HG03045 (cell line): ENCODE results near the gene TAGAP.
"Not testable (repeated sequence)": the region's sequence is repeated elsewhere in the genome, so short reads cannot be mapped to it uniquely, and the experiment has no call there.

Experiments
- ATAC-seq: cut with Tn5 transposase; IDR thresholded peaks from one replicate; pipeline ENCODE4 v1.9.1; 2021; ENCODE audit warnings: mild to moderate bottlenecking, moderate library complexity; ENCODE audit not compliant: unreplicated experiment

Gene TAGAP

DNA sequence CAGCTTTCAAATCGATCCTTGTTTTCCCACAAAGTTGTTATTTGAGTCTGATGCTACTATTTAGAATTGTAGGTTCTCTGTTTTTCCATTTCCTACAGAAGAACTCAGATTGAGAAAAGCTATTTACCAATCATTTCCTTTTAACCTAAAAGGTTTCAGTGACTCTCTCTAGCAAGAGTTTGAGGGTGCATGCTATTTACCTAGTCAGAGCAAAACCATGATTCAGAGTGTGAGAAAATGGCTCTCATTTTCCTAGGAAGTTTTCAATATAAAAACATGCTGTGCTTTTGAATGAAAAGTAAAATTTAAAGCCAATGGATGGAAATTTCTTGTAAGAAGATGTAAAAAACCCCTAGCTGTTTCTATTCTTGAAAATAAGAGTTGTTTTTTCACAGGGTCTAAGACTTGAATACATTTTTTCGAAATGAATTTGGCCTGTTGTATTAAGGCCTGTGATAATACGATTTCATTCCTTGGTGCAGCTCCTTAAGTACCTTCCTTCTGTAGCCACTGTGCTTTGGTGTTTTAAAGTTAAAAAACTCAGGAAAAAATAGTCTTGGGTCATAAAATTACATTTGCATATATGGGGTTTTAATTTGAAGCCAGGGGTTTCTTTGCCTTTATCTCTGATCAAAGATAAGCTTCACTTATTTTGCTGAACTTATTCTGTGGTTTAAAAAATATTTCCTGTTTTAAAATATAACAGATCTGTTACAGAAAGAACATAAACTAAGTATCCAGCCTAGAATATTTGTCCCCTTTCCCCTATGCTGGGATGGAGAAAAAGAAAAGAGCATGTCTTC, 26.8 kb downstream of the TAGAP start:
- no peak for ATAC-seq

DNA sequence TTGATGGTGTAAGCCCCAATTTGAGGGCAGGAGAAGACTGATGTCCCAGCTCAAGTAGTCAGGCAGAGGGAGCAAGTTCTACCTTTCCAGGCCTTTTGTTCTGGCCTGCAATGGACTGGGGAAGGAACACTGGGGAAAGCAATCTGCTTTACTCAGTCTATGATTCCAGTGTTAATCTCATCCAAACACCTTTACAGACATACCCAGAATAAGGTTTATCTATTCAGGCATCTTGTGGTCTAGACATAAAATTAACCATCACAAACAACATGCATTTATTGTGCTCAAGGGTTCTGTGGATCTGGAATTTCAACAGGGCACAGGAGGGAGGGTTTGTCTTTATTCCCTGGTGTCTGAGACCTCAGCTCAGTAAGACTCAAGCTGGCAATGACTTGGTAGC, 30.4 kb downstream of the TAGAP start:
- ATAC-seq, result no peak

GRCh38 chr6:159013229-159013628, 31.6 kb downstream of the TAGAP start:
- ATAC-seq, result no peak

DNA sequence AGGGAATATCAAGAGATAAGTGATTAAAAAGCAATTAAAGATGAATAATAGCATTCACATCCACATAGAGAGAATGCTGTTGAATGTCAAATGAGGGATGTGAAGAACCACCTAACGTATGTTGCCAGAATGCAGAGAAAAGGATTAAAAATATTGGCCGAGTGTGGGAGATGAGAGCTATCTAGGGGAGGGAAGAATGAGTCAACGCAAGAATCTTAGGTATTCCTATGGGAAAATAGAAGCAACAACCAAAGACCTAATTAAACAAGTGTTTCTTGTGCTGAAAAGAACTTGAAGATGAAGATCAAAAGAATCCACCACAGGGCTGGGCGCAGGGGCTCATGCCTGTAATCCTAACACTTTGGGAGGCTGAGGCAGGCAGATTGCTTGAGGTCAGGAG, 32.6 kb downstream of the TAGAP start:
- ATAC-seq, result no peak

DNA sequence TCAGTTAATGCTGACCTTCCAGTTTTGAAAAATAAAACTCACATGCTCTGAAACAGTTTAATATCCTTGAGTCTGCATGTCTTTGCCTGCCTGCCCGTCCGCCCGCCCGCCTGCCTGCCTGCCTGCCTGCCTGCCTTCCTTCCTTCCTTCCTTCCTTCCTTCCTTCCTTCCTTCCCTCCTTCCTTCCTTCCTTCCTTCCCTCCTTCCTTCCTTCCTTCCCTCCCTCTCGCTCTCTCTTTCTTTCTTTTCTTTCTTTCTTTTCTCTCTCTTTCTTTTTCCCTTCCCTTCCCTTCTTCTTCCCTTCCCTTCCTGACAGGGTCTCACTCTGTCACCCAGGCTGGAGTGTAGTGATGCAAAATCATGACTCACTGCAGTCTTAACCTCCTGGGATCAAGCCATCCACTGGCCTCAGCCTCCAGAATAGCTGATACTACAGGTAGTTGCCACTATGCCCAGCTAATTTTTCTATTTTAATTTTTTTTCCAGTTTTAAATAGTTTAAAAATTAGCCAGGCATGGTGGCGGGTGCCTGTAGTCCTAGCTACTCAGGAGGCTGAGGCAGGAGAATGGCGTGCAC, 34.7 kb downstream of the TAGAP start:
- not testable (repeated sequence) for ATAC-seq

GRCh38 chr6:159008656-159009288, 36.0 kb downstream of the TAGAP start:
- peak; percentile 47 for ATAC-seq

DNA sequence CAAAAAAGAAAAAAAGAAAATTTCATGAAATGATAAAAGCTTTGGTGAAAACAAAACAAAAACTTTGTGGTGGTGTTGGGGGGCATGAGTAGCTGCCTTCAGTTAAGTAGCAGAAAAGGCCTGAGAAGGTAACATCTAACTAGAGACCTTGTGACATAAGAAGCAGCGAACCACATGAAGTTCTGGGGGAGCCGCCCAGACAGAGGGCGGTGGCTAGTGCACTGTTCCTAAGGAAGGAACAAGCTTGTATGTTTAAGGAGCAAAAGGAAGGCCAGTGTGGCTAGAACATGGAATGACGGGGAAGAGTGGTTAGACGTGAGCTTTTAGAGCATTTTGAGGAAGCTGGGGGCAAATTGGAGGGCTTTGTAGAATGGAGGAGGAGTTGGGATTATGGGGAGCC, 37.3 kb downstream of the TAGAP start:
- ATAC-seq, result no peak

GRCh38 chr6:159005436-159005835, 39.4 kb downstream of the TAGAP start:
- ATAC-seq, result no peak

- no peak for ATAC-seq
Measured at GRCh38 chr6:159004592-159004991, 40.2 kb downstream of the TAGAP start.

DNA sequence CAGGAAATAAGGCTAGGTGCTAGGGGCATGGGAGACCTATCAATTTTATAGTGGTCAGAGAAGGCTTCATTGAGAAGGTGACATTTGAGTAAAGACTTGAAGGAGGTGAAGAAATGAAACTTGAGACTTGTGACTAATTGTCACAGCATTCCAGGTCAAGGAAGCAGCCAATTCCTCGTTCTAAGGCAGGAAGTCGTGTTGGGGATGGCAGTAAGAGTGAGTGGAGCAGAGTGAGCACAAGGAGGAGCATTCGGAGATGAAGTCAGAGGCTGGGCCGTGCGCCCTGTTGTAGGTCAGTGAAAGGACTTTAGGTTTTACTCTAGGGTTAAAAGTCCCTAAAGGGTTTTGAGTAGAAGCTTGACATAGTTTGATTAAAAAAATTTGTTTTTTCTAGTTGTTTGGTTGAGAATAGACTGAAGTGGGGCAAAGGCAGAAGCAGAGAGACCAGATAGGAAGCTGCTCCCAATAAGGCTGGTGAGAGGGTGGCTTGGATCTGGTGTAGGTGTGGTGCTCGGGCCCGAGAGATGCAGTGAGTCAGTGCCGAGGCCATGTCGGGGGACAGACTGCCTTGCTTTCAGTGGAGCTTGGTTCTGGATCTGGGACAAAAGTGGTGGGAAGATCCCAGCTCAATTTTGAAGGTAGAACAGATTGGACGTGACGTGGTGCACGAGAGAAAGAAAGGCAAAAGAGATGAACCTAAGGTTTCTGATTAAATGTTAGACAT, 42.2 kb downstream of the TAGAP start:
- no peak for ATAC-seq

DNA sequence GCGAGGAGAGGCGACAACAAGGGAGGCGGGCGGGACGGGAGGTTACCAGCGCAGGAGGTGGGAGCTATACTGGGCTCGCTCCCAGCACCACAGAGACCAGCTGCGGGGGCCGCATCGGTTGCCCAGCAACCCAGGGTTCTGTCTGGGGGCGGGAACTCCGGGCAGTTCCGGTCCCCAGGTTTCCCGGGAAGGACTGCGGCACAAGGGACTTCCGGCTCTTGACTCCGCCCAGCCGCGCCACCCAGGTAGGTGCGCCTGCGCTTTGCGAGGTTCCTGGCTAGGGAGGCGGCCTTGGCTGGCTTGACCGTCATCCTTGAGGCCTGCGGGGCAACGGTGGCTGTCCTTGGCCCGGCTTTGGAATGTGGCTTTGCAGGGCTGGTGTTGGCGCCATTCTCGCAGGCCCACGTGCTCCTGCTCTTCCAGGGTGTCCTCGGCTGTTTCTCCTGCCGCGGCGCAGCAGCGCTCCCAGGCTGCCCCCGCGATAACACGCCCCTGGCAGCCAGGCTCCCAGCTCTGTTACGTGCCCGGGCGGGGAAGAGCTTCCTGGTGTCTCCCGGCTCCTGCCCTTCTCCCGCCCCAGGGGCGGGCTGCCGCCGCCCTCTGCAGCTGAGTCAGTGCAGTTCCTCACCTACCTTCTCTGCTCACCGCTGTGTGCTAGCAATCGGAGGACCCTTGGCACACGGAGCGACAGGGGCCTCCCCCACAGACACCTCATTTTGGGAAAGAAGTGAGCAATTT, 45.0 kb downstream of the TAGAP start, which contains the start of gene RSPH3:
RSPH3 (minus strand) TSS at position 537 of the 738 bp plus-strand sequence. CDS start 652 bp downstream, outside the sequence.
- peak; percentile 95 for ATAC-seq

DNA sequence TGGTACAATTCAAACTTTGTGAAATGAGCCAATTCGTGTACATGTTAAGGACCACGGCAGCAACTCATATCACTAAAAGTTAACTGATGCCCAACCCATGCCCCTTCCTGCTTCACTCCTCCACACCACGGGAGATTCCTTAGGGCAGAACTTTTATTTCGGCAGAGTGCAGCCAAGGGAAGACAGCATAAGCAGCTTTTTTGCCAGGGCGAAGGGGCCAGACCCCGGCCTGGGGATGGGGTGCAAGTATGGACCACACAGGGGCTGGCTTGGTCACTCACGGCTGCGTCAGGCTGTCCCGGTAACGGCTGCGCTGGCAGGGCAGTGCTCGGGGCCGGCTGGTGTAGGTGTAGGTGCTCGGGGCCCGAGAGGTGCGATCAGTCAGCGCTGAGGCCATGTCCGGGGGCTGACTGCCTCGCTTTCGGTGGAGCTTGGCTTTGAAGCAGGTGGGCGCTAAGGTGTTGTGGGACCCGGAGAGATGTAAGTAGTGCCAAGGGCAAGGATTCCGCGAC, 45.6 kb downstream of the TAGAP start:
- peak; percentile 32 for ATAC-seq

DNA sequence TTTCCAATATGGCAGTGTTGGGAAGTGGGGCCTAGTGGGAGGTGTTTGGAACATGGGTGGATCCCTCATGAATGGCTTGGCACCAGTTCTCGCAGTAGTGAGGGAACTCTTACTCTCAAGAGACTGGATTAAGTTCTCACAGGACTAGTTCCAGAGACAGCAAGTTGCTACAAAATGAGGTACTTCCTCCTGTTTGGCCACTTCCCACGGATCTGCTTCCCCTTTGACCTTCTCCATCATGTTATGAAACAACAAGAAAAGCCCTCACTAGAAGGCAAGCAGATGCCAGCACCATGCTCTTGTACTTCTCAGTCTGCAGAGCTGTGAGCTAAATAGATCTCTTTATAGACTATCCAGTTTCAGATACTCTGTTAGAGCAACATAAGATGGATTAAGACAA, 47.9 kb downstream of the TAGAP start:
- no peak for ATAC-seq

DNA sequence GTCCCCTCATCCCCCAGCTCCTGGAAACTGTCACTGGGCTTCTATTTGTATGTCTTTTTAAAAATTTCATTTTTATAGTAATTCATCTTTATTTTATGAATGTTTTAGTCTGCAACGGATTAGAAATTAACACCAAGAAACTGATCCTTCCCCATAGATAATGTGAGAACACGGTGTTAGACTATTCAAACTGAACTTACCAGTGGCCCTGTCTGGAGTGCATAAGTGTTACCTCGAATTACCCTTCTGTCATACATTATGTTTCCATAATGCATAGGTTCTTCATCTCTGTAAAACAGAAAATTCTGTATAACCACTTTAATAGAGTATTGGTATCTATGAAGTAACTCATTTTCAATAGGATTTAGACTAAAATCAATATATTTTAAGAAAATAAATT, 51.2 kb downstream of the TAGAP start:
- no peak for ATAC-seq

DNA sequence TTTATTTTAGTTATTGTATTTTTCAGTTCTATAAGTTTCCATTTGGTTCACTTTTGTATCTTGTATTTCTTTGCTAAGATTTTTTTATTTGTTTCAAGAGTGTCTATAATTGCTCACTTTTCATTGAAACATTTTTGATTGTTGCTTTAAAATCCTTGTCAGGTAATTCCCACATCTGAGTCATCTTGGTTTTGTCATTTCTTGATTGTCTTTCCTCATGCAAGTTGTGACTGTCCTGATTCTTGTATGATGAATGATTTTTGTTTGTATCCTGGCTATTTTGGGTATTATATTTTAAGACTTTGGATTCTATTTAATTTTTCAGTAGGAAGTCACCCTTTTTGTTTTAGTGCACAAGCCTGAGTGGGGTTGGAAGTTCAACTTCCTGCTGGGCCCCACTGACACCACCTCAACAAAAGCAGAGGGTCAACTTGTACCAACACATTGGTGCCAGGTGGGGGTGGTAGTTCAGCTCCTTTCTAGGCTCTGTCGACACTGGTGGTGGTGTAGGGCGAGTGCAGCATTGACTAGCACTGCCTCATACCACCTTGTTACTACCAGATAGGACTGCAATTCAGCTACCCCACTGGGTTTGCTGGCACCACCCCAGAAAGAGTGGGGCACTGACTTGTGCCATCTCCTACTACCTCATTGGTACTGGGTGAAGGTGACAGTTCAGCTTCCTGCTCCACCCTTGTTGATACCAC, 53.6 kb downstream of the TAGAP start:
- no peak for ATAC-seq

DNA sequence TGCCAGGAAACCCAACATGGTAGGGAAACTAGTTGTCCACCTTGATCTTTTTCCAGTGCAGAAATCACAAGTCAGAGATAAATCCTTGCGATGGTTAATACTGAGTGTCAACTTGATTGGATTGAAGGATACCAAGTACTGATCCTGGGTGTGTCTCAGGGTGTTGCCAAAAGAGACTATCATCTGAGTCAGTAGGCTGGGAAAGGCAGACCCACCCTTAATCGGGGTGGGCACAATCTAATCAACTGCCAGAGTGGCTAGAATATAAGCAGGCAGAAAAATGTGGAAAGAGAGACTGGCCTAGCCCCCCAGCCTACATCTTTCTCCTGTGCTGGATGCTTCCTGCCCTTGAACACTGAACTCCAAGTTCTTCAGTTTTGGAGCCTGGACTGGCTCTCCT, 55.1 kb downstream of the TAGAP start:
- ATAC-seq, result not testable (repeated sequence)

- ATAC-seq, result no peak
Measured at GRCh38 chr6:158988477-158988876, 56.3 kb downstream of the TAGAP start.

GRCh38 chr6:158987657-158988056, 57.1 kb downstream of the TAGAP start:
- ATAC-seq, result no peak
